SK-N-SH treated with all-trans-retinoic acid at 6 μM for 48 hours (cell line): ENCODE measurements around the gene SMG7.

Source experiments
- ATAC-seq: fragments of 200-7000 bp; cut with Tn5 transposase; 3 replicates; pipeline ENCODE4 v1.9.1; 2020; ENCODE audit warnings: mild to moderate bottlenecking, moderate library complexity
- ARNTL ChIP-seq: fragments of 450-650 bp; formaldehyde crosslinking; IDR thresholded peaks from 2 replicates; pipeline ENCODE4 v1.5.0; 2020; ENCODE audit warnings: low read depth, mild to moderate bottlenecking, moderate library complexity, borderline replicate concordance
- CREB5 ChIP-seq: fragments of 250-450 bp; sonication (Bioruptor Pico); IDR thresholded peaks from 2 replicates; pipeline ENCODE4 v1.5.1; 2020; ENCODE audit warnings: low read depth, mild to moderate bottlenecking, moderate library complexity
- CSDC2 ChIP-seq: fragments of 250-450 bp; sonication (Bioruptor Pico); IDR thresholded peaks from 2 replicates; pipeline ENCODE4 v1.5.0; 2020; ENCODE audit warnings: mild to moderate bottlenecking, moderate library complexity
- CSRNP3 ChIP-seq: fragments of 250-450 bp; sonication (Bioruptor Pico); IDR thresholded peaks from 2 replicates; pipeline ENCODE4 v1.5.1; 2021; ENCODE audit warnings: mild to moderate bottlenecking, moderate library complexity
- ESRRG ChIP-seq: fragments of 250-450 bp; sonication (Bioruptor Pico); IDR thresholded peaks from 2 replicates; pipeline ENCODE4 v1.6.1; 2021; ENCODE audit warnings: mild to moderate bottlenecking
- GLIS3 ChIP-seq: fragments of 250-450 bp; sonication (Bioruptor Pico); IDR thresholded peaks from 2 replicates; pipeline ENCODE4 v1.5.0; 2020; ENCODE audit warnings: mild to moderate bottlenecking, moderate library complexity
- ISL1 ChIP-seq: fragments of 250-450 bp; sonication (Bioruptor Pico); IDR thresholded peaks from 2 replicates; pipeline ENCODE4 v2.1.2; 2022; ENCODE audit warnings: mild to moderate bottlenecking, moderate library complexity
- OSR1 ChIP-seq: fragments of 250-450 bp; sonication (Bioruptor Pico); IDR thresholded peaks from 2 replicates; pipeline ENCODE4 v1.8.0; 2022; ENCODE audit warnings: moderate library complexity, mild to moderate bottlenecking, inconsistent platforms
- POU6F1 ChIP-seq: fragments of 250-450 bp; sonication (Bioruptor Pico); IDR thresholded peaks from 2 replicates; pipeline ENCODE4 v1.8.0; 2021; ENCODE audit warnings: low read depth, mild to moderate bottlenecking, moderate library complexity, borderline replicate concordance
- PPARA ChIP-seq: fragments of 250-450 bp; sonication (Bioruptor Pico); IDR thresholded peaks from 2 replicates; pipeline ENCODE4 v1.5.0; 2020; ENCODE audit warnings: mild to moderate bottlenecking, borderline replicate concordance
- RARB ChIP-seq: fragments of 250-450 bp; sonication (Bioruptor Pico); IDR thresholded peaks from 2 replicates; pipeline ENCODE4 v1.8.0; 2021; ENCODE audit warnings: mild to moderate bottlenecking, moderate library complexity
- SNAI2 ChIP-seq: fragments of 250-450 bp; sonication (Bioruptor Pico); IDR thresholded peaks from 2 replicates; pipeline ENCODE4 v1.5.0; 2020; ENCODE audit warnings: mild to moderate bottlenecking, moderate library complexity
- TCF4 ChIP-seq: fragments of 250-450 bp; sonication (Bioruptor Pico); IDR thresholded peaks from 2 replicates; pipeline ENCODE4 v1.8.0; 2021; ENCODE audit warnings: mild to moderate bottlenecking, moderate library complexity, borderline replicate concordance
- TOX ChIP-seq: fragments of 250-450 bp; sonication (Bioruptor Pico); IDR thresholded peaks from 2 replicates; pipeline ENCODE4 v1.8.0; 2021; ENCODE audit warnings: mild to moderate bottlenecking, moderate library complexity, borderline replicate concordance
- TSHZ2 ChIP-seq: fragments of 250-450 bp; sonication (Bioruptor Pico); IDR thresholded peaks from 2 replicates; pipeline ENCODE4 v1.5.0; 2020; ENCODE audit warnings: mild to moderate bottlenecking, moderate library complexity
- ZFP3 ChIP-seq: fragments of 250-450 bp; sonication (Bioruptor Pico); IDR thresholded peaks from 2 replicates; pipeline ENCODE4 v1.5.0; 2020; ENCODE audit warnings: mild to moderate bottlenecking, moderate library complexity
- ZFP30 ChIP-seq: fragments of 450-650 bp; formaldehyde crosslinking; IDR thresholded peaks from 2 replicates; pipeline ENCODE4 v1.5.0; 2022; ENCODE audit warnings: mild to moderate bottlenecking, moderate library complexity
- ZNF565 ChIP-seq: fragments of 450-650 bp; formaldehyde crosslinking; conservative IDR thresholded peaks from 2 replicates; pipeline ENCODE4 v1.5.0; 2020; ENCODE audit warnings: low read depth, mild to moderate bottlenecking, moderate library complexity
- ZNF70 ChIP-seq: fragments of 450-650 bp; formaldehyde crosslinking; IDR thresholded peaks from 2 replicates; pipeline ENCODE4 v1.5.0; 2020; ENCODE audit warnings: mild to moderate bottlenecking, moderate library complexity
- ZNF8 ChIP-seq: fragments of 450-650 bp; formaldehyde crosslinking; IDR thresholded peaks from 2 replicates; pipeline ENCODE4 v1.5.0; 2020; ENCODE audit warnings: mild to moderate bottlenecking, moderate library complexity

The SMG7 gene

GRCh38 chr1:183505454-183506089 lies 33.3 kb downstream of the SMG7 start:
- TF ChIP-seq RARB (CRISPR knock-in tag) = no peak
- no peak for TF ChIP-seq ISL1 (CRISPR knock-in tag)
- TF ChIP-seq OSR1 = no peak
- TF ChIP-seq CREB5 (CRISPR knock-in tag) = no peak
- no peak for TF ChIP-seq PPARA (CRISPR knock-in tag)
- no peak for TF ChIP-seq CSRNP3 (CRISPR knock-in tag)
- no peak for TF ChIP-seq SNAI2
- no peak for TF ChIP-seq GLIS3
- TF ChIP-seq ZFP3 = no peak
- no peak for ATAC-seq

GRCh38 chr1:183506561-183506960 lies 34.3 kb downstream of the SMG7 start:
- TF ChIP-seq GLIS3 (no peak), POU6F1 (CRISPR knock-in tag) (no peak), CSRNP3 (CRISPR knock-in tag) (no peak), ESRRG (CRISPR knock-in tag) (no peak), TCF4 (CRISPR knock-in tag) (no peak), SNAI2 (no peak), PPARA (CRISPR knock-in tag) (no peak), CSDC2 (no peak), ARNTL (CRISPR knock-in tag) (no peak), CREB5 (CRISPR knock-in tag) (no peak), ZFP3 (no peak), RARB (CRISPR knock-in tag) (no peak), ZNF8 (CRISPR knock-in tag) (no peak), ZFP30 (CRISPR knock-in tag) (no peak), ZNF565 (CRISPR knock-in tag) (no peak), ZNF70 (CRISPR knock-in tag) (no peak)
- ATAC-seq = no peak

- ATAC-seq = peak; percentile 85
- TF ChIP-seq CSDC2 (no peak), ZNF70 (CRISPR knock-in tag) (no peak), TOX (0 out of 2 replicates have a peak, but pooled peaks have one; percentile 23), TSHZ2 (CRISPR knock-in tag) (no peak)
Observed at GRCh38 chr1:183508694-183509093, 36.4 kb downstream of the SMG7 start.
